Endometrial microvascular endothelial cells (primary cell): Measurements from ENCODE around the gene SLU7. TPM values are rescaled to one million over a fixed set of nuclear protein-coding genes. Genes with fewer than 3 reads are reported as not detected.

ENCODE experiments used
- in situ Hi-C: cut with HindIII; loops from 2 replicates; pipeline ENCODE4 v1.10.0; 2017; ENCODE audit warnings: low sequenced_read_pairs, low pct_unique_long_range_greater_than_20kb; ENCODE audit errors: inconsistent ontology term
- total RNA-seq: library from RNA; depleted of rRNA; stranded (reverse); fragments of >200 nt; gene quantifications from one replicate; pipeline ENCODE4 v1.2.3, GENCODE V29; 2015; ENCODE audit errors: inconsistent ontology term

Gene SLU7
- total RNA-seq, result 35.5 TPM

- in situ Hi-C loops, result no loop called here
These were observed at the start of gene SLU7 for GRCh38 chr5:160418561-160419457. Gene SLU7 (minus strand): TSS chr5:160419081. CDS start chr5:160415294, 3,787 bp downstream.

GRCh38 chr5:160468363-160468975, 49.6 kb upstream of the SLU7 start:
- in situ Hi-C loops, result no loop called here

- in situ Hi-C loops, result no loop called here
These were observed 48.9 kb upstream of the SLU7 start for GRCh38 chr5:160467555-160468362.

- in situ Hi-C loops, result no loop called here
These were observed 48.1 kb upstream of the SLU7 start for GRCh38 chr5:160466889-160467554.

GRCh38 chr5:160466116-160466515, 47.2 kb upstream of the SLU7 start:
- in situ Hi-C loops, result no loop called here

- in situ Hi-C loops, result no loop called here
These were observed 45.6 kb upstream of the SLU7 start for GRCh38 chr5:160464466-160464797.

- in situ Hi-C loops, result no loop called here
These were observed 45.0 kb upstream of the SLU7 start for GRCh38 chr5:160463740-160464465.

- in situ Hi-C loops, result no loop called here
These were observed 44.3 kb upstream of the SLU7 start for GRCh38 chr5:160463227-160463626.

GRCh38 chr5:160462167-160462566, 43.3 kb upstream of the SLU7 start:
- in situ Hi-C loops, result no loop called here

GRCh38 chr5:160461378-160461777, 42.5 kb upstream of the SLU7 start:
- in situ Hi-C loops, result no loop called here

- in situ Hi-C loops, result no loop called here
These were observed 41.6 kb upstream of the SLU7 start for GRCh38 chr5:160460377-160461049.

GRCh38 chr5:160458806-160459800, 40.2 kb upstream of the SLU7 start:
- in situ Hi-C loops, result no loop called here

- in situ Hi-C loops, result no loop called here
These were observed 38.4 kb upstream of the SLU7 start for GRCh38 chr5:160457252-160457651.

- in situ Hi-C loops, result no loop called here
These were observed 37.7 kb upstream of the SLU7 start for GRCh38 chr5:160456480-160457177.

GRCh38 chr5:160455600-160455999, 36.7 kb upstream of the SLU7 start:
- in situ Hi-C loops, result no loop called here

GRCh38 chr5:160453751-160454150, 34.9 kb upstream of the SLU7 start:
- in situ Hi-C loops, result no loop called here
